Ovary (tissue), 9 donors: ENCODE data around the gene TRPV3. TPM values are rescaled to one million over a fixed set of nuclear protein-coding genes. Genes with fewer than 3 reads are reported as not detected.
A peak's percentile ranks its signal among the peaks of the same experiment; 100 is the strongest.

ENCODE experiments used
- DNase-seq, 5 donors: peaks; one replicate each; pipeline ENCODE4 v3.0.0-alpha.2; 2019 to 2020
- H3K27ac ChIP-seq, 2 donors: fragments of 200-600 bp; one replicate each; pipeline versions ENCODE4 v1.5.1 to v1.8.0; 2019 to 2022
- H3K27me3 ChIP-seq: fragments of 200-600 bp; one replicate; pipeline ENCODE4 v1.8.0; 2022
- H3K36me3 ChIP-seq: fragments of 200-600 bp; sonication (generic); one replicate; pipeline ENCODE4 v1.5.1; 2019
- H3K4me1 ChIP-seq: one replicate; pipeline ENCODE4 v1.8.1; 2013; ENCODE audit warnings: mild to moderate bottlenecking, moderate library complexity; ENCODE audit not compliant: insufficient read depth
- H3K4me3 ChIP-seq: fragments of 200-600 bp; sonication (generic); one replicate; pipeline ENCODE4 v1.5.1; 2017
- H3K9me3 ChIP-seq, 2 donors: fragments of 200-600 bp in 1 of 2; sonication (generic) in 1 of 2; one replicate each; pipeline versions ENCODE4 v1.5.1 to v1.8.1; 2013 to 2019; ENCODE audit warnings: mild to moderate bottlenecking in 1 of 2, moderate library complexity in 1 of 2
- EP300 ChIP-seq: sonication (generic); formaldehyde crosslinking; IDR thresholded peaks from one replicate; pipeline ENCODE4 v1.6.1; 2017; ENCODE audit warnings: antibody characterized with exemption
- POLR2A ChIP-seq: fragments of 450-650 bp; IDR thresholded peaks from one replicate; pipeline ENCODE4 v1.6.1; 2017; ENCODE audit warnings: antibody characterized with exemption, mild to moderate bottlenecking, moderate library complexity
- WGBS, 3 donors: extraction: QIAGEN DNeasy Blood & Tissue Kit in 1 of 3; methylation state at CpG; one replicate each; pipeline versions ENCODE4 v1.1.5 to v1.1.7; 2013 to 2017; 5-methylcytosine and 5-hydroxymethylcytosine counted together
- intact Hi-C, 4 donors: fragments of 100-400 bp; cut with DNase I; formaldehyde crosslinking; loops; one replicate each; pipeline versions ENCODE4 v1.11.0 to v1.15.1; 2022 to 2023
- polyA plus RNA-seq, 2 donors: library from polyadenylated mRNA; stranded (reverse); fragments of 200-250 nt in 1 of 2; fragments of 350-450 nt in 1 of 2; fragmentation: Illumina TruSeq in 1 of 2; extraction: RNeasy Lipid Tissue Mini Kit (QIAGEN cat#74804) in 1 of 2; gene quantifications; one replicate each; pipeline ENCODE4 v1.2.3, GENCODE V29; 2013 to 2014
- total RNA-seq, 7 donors: library from RNA; depleted of rRNA in 2 of 7; stranded (reverse); fragments of >200 nt in 2 of 7; fragmentation: NEBNext Ultra II Directional in 3 of 7; extraction: Animal tissue kit (Norgen Biotek cat#: 25700) in 3 of 7; gene quantifications; one replicate each; pipeline versions ENCODE4 v1.1.0 to v1.2.4, GENCODE V29; 2016 to 2023
- TF ChIP-seq, protein P1 (sequence below), 3 donors: fragments of 450-650 bp in 2 of 3; fragments of 200-600 bp in 1 of 3; IDR thresholded peaks; one replicate each; pipeline versions ENCODE4 v1.5.1 to v1.8.0; 2016 to 2022; ENCODE audit warnings: antibody characterized with exemption in 3 of 3, mild to moderate bottlenecking in 1 of 3
- donor health status: DM: no; HTN: no; CAD: no; lungs with moderate emphysema.
- donor health status: DM: no; HTN: no; CAD: no.
- donor health status: Bipolar disorder and iron deficiency.
- donor health status: DM: yes; HTN: yes; CAD: no.
- donor health status: DM: no; HTN: no; CAD: no.
- donor health status: DM: yes; HTN: yes; CAD: no.

The TRPV3 gene
- total and polyA plus RNA-seq, 9 donors, result 0.12 to 5.8 (median 1.9) TPM

DNA sequence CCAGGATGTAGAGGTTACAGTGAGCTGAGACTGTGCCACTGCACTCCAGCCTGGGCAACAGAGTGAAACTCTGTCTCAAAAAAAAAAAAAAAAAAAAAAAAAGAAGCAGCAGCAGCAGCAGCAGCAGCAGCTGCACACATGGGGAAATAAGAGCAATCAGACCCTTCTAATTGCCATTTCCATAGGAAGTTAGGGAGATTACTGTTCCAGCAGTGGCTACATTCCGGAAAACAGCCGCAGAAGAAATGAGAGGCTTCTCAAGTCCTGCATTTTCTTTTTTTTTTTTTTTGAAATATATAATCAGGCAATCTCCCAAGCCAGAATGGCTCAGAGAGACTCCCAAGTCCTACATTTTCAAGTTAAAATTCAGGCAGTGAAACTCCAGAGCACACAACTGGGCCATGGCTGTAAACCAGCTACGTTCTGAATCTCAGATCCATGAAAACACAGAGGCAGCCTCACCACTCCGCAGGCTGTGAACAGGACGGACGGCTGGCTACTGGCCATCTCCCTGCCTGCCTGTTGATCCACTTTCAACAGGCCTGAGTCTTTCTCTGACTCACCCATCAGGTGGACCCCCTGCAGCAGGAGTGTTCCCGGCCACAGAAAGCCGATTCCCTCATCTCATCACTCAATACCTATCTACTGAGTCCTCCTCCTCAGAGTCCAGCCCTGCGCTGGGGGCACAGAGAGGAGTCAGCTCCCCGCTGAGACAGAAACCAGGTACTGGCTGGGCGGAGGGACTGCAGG lies 36.6 kb upstream of the TRPV3 start:
- TF ChIP-seq POLR2A (no peak), EP300 (no peak)
- TF ChIP-seq, protein P1, sequence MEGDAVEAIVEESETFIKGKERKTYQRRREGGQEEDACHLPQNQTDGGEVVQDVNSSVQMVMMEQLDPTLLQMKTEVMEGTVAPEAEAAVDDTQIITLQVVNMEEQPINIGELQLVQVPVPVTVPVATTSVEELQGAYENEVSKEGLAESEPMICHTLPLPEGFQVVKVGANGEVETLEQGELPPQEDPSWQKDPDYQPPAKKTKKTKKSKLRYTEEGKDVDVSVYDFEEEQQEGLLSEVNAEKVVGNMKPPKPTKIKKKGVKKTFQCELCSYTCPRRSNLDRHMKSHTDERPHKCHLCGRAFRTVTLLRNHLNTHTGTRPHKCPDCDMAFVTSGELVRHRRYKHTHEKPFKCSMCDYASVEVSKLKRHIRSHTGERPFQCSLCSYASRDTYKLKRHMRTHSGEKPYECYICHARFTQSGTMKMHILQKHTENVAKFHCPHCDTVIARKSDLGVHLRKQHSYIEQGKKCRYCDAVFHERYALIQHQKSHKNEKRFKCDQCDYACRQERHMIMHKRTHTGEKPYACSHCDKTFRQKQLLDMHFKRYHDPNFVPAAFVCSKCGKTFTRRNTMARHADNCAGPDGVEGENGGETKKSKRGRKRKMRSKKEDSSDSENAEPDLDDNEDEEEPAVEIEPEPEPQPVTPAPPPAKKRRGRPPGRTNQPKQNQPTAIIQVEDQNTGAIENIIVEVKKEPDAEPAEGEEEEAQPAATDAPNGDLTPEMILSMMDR (IDR thresholded peaks at IDR 0.05), result no peak
- Histone ChIP-seq H3K27ac (no peak overlapping the region), H3K27me3 (no peaks in the 10 kb centered on the region), H3K4me3 (no peak overlapping the region), H3K4me1 (no peaks in the 10 kb centered on the region), H3K9me3 (no peaks in the 10 kb centered on the region), H3K36me3 (no peaks in the 10 kb centered on the region)
- WGBS, 3 donors, result 63 to 70% (median 64%) methylated on average over 11 of the region's 11 CpGs
- peak in 2 of 5 donors; percentile 31 to 58 for DNase-seq
- intact Hi-C loops, result no loop called here

DNA sequence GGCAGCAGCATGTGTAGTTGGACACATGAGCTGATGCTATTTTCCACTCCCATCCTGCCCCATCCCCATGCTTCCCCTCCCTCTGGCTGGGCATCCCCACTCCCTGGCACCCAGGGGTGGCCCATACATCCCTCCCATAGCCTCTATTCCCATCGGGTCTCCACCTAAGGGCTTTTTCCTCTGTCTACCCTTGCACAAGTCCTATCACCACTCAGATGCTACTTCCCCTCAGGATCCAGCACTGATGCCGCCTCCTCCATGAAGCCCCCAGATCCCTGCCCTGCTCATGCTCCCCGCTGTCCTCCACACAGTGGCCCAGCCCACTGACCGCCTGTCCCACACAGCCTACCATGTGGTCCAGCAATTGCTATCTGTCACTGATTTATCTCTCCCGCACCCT lies 35.8 kb upstream of the TRPV3 start:
- Histone ChIP-seq H3K27me3 (no peaks in the 10 kb centered on the region), H3K9me3 (no peaks in the 10 kb centered on the region), H3K27ac (no peak overlapping the region), H3K4me1 (no peaks in the 10 kb centered on the region), H3K4me3 (no peak overlapping the region), H3K36me3 (no peaks in the 10 kb centered on the region)
- no peak for DNase-seq
- 95 to 97% (median 96%) methylated on average over 5 of the region's 5 CpGs for WGBS, 3 donors
- intact Hi-C loops, result no loop called here
- TF ChIP-seq EP300 (no peak), POLR2A (no peak)
- TF ChIP-seq, protein P1 (IDR thresholded peaks at IDR 0.05), result no peak

DNA sequence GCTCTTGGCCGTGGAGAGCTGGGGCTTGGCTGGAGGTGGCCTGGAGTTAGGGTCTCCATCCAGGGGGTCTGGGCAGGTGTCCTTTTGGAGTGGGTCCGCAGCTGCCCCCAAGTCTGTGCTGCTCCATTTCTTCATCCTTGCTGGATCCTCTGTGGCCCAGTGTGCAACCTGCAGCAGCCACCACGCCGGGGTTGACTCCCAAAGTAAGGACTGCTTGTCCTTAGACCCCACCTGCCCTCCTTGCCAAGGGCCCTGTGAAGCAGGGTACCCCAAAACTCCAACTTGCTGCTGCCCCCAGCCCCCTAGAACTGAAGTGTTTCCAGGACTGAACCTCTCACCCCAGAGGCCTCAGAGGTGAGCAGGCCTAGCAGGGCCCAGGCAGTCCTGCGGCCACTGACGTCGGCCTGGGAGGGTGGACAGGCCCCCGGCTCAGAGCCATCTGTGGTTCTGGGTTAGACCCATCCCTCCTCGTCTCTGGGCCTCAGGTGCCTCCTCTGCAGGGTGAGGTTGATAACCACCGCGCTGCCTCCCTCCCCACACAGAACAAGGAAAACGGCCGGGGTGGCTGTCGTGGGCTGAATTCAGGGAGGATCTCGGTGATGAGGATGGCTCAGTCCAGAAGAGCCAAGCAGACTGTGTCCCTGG lies 34.7 kb upstream of the TRPV3 start:
- Histone ChIP-seq H3K9me3 (no peaks in the 10 kb centered on the region), H3K27ac (no peak overlapping the region), H3K4me1 (no peaks in the 10 kb centered on the region), H3K4me3 (no peak overlapping the region), H3K27me3 (no peaks in the 10 kb centered on the region), H3K36me3 (no peaks in the 10 kb centered on the region)
- no peak for DNase-seq
- WGBS, 3 donors, result 87 to 90% (median 87%) methylated on average over 14 to 15 of the region's 15 CpGs
- TF ChIP-seq EP300, result no peak
- TF ChIP-seq, protein P1 (IDR thresholded peaks at IDR 0.05), result no peak
- TF ChIP-seq POLR2A, result no peak
- intact Hi-C loops, result no loop called here

DNA sequence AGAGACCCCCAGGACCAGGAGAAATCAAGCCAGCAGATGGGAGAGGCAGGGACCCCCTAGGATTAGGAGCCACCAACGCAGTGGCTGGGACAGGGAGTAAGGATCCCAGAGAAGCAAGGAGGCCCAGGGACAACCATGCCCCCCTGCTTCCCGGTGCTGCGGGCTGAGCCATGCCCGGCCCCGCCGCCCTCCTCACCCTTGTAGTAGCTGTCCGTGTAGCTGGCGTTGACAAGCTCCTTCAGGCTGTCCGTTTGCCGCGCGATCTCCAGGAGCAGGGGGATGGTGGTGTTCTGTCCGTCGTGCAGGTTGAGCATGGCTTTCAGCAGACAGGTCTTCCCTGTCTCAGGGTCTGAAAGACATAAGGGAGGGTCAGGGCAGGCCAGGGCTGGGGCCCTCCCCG lies 33.2 kb upstream of the TRPV3 start:
- intact Hi-C loops, result no loop called here
- WGBS, 3 donors, result 87 to 90% (median 90%) methylated on average over 12 to 15 of the region's 15 CpGs

More for the DNA sequence above, 33.2 kb upstream of the TRPV3 start:
- Histone ChIP-seq H3K36me3 (no peaks in the 10 kb centered on the region), H3K4me3 (no peak overlapping the region), H3K4me1 (no peaks in the 10 kb centered on the region), H3K27me3 (no peaks in the 10 kb centered on the region), H3K27ac (no peak overlapping the region), H3K9me3 (no peaks in the 10 kb centered on the region)
- DNase-seq, result no peak
- TF ChIP-seq POLR2A (no peak), EP300 (no peak)
- TF ChIP-seq, protein P1 (IDR thresholded peaks at IDR 0.05), result no peak
